ENCODE measurements around the gene KIAA1755.

Gene KIAA1755

GRCh38 chr20:38245753-38246152 lies 14.8 kb downstream of the KIAA1755 start:
- H3K4me1 Mint-ChIP-seq (ENCODE audit: low read depth), result no peaks in the 10 kb centered on the region
- H3K4me3 Mint-ChIP-seq, result no peak overlapping the region
- H3K9me3 Mint-ChIP-seq, result peaks cover 27% of the 10 kb centered on the region
- H3K27ac Mint-ChIP-seq, result no peak overlapping the region
- H3K36me3 Mint-ChIP-seq (ENCODE audit: low read depth), result peaks cover 2% of the 10 kb centered on the region
- H3K27me3 Mint-ChIP-seq (ENCODE audit: low read depth), result no peaks in the 10 kb centered on the region

- no peak overlapping the region for H3K27ac Mint-ChIP-seq
- H3K4me1 Mint-ChIP-seq (ENCODE audit: low read depth), result no peaks in the 10 kb centered on the region
- peaks cover 4% of the 10 kb centered on the region for H3K27me3 Mint-ChIP-seq (ENCODE audit: low read depth)
- peaks cover 2% of the 10 kb centered on the region for H3K36me3 Mint-ChIP-seq (ENCODE audit: low read depth)
- H3K4me3 Mint-ChIP-seq, result no peak overlapping the region
- H3K9me3 Mint-ChIP-seq, result peaks cover 32% of the 10 kb centered on the region
These were observed 16.9 kb downstream of the KIAA1755 start for GRCh38 chr20:38243709-38244020.

- no peaks in the 10 kb centered on the region for H3K4me1 Mint-ChIP-seq (ENCODE audit: low read depth)
- peaks cover 32% of the 10 kb centered on the region for H3K9me3 Mint-ChIP-seq
- no peak overlapping the region for H3K27ac Mint-ChIP-seq
- no peak overlapping the region for H3K4me3 Mint-ChIP-seq
- peaks cover 2% of the 10 kb centered on the region for H3K36me3 Mint-ChIP-seq (ENCODE audit: low read depth)
- peaks cover 4% of the 10 kb centered on the region for H3K27me3 Mint-ChIP-seq (ENCODE audit: low read depth)
These were observed 17.5 kb downstream of the KIAA1755 start for GRCh38 chr20:38242848-38243708.

GRCh38 chr20:38241201-38241600 lies 19.3 kb downstream of the KIAA1755 start:
- Mint-ChIP-seq H3K9me3 (peaks cover 32% of the 10 kb centered on the region), H3K27me3 (ENCODE audit: low read depth) (peaks cover 9% of the 10 kb centered on the region), H3K4me3 (no peak overlapping the region), H3K36me3 (ENCODE audit: low read depth) (peaks cover 2% of the 10 kb centered on the region), H3K27ac (no peak overlapping the region), H3K4me1 (ENCODE audit: low read depth) (no peaks in the 10 kb centered on the region)

GRCh38 chr20:38239441-38239840 lies 21.1 kb downstream of the KIAA1755 start:
- Mint-ChIP-seq H3K27me3 (ENCODE audit: low read depth) (peaks cover 9% of the 10 kb centered on the region), H3K4me3 (no peak overlapping the region), H3K4me1 (ENCODE audit: low read depth) (no peaks in the 10 kb centered on the region), H3K9me3 (peaks cover 29% of the 10 kb centered on the region), H3K27ac (no peak overlapping the region), H3K36me3 (ENCODE audit: low read depth) (peaks cover 2% of the 10 kb centered on the region)

- Mint-ChIP-seq H3K27ac (no peak overlapping the region), H3K27me3 (ENCODE audit: low read depth) (peaks cover 9% of the 10 kb centered on the region), H3K4me1 (ENCODE audit: low read depth) (no peaks in the 10 kb centered on the region), H3K4me3 (no peak overlapping the region), H3K9me3 (peaks cover 23% of the 10 kb centered on the region), H3K36me3 (ENCODE audit: low read depth) (peaks cover 2% of the 10 kb centered on the region)
These were observed 21.7 kb downstream of the KIAA1755 start for GRCh38 chr20:38238829-38239228.

GRCh38 chr20:38237381-38237780 lies 23.2 kb downstream of the KIAA1755 start:
- peaks cover 10% of the 10 kb centered on the region for H3K9me3 Mint-ChIP-seq
- no peaks in the 10 kb centered on the region for H3K36me3 Mint-ChIP-seq (ENCODE audit: low read depth)
- no peaks in the 10 kb centered on the region for H3K4me1 Mint-ChIP-seq (ENCODE audit: low read depth)

GRCh38 chr20:38231531-38232121 lies 28.9 kb downstream of the KIAA1755 start:
- Mint-ChIP-seq H3K27ac (no peak overlapping the region), H3K4me1 (ENCODE audit: low read depth) (peaks cover 4% of the 10 kb centered on the region), H3K4me3 (no peak overlapping the region), H3K9me3 (no peaks in the 10 kb centered on the region), H3K27me3 (ENCODE audit: low read depth) (peaks cover 4% of the 10 kb centered on the region), H3K36me3 (ENCODE audit: low read depth) (no peaks in the 10 kb centered on the region)

More at GRCh38 chr20:38237381-38237780, 23.2 kb downstream of the KIAA1755 start:
- Mint-ChIP-seq H3K4me3 (no peak overlapping the region), H3K27ac (no peak overlapping the region), H3K27me3 (ENCODE audit: low read depth) (peaks cover 9% of the 10 kb centered on the region)

GRCh38 chr20:38230957-38231526 lies 29.5 kb downstream of the KIAA1755 start:
- no peak overlapping the region for H3K4me3 Mint-ChIP-seq
- H3K27me3 Mint-ChIP-seq (ENCODE audit: low read depth), result peaks cover 4% of the 10 kb centered on the region
- H3K9me3 Mint-ChIP-seq, result no peaks in the 10 kb centered on the region
- no peak overlapping the region for H3K27ac Mint-ChIP-seq
- H3K36me3 Mint-ChIP-seq (ENCODE audit: low read depth), result no peaks in the 10 kb centered on the region
- peaks cover 4% of the 10 kb centered on the region for H3K4me1 Mint-ChIP-seq (ENCODE audit: low read depth)

GRCh38 chr20:38230253-38230551 lies 30.3 kb downstream of the KIAA1755 start:
- Mint-ChIP-seq H3K27me3 (ENCODE audit: low read depth) (peaks cover 4% of the 10 kb centered on the region), H3K36me3 (ENCODE audit: low read depth) (no peaks in the 10 kb centered on the region)

GRCh38 chr20:38229376-38230252 lies 30.9 kb downstream of the KIAA1755 start:
- peaks cover 4% of the 10 kb centered on the region for H3K27me3 Mint-ChIP-seq (ENCODE audit: low read depth)

More at GRCh38 chr20:38230253-38230551, 30.3 kb downstream of the KIAA1755 start:
- no peak overlapping the region for H3K27ac Mint-ChIP-seq
- H3K9me3 Mint-ChIP-seq, result no peaks in the 10 kb centered on the region
- no peak overlapping the region for H3K4me3 Mint-ChIP-seq
- H3K4me1 Mint-ChIP-seq (ENCODE audit: low read depth), result peaks cover 4% of the 10 kb centered on the region

GRCh38 chr20:38228436-38228835 lies 32.1 kb downstream of the KIAA1755 start:
- Mint-ChIP-seq H3K4me1 (ENCODE audit: low read depth) (peaks cover 4% of the 10 kb centered on the region), H3K27ac (no peak overlapping the region), H3K4me3 (no peak overlapping the region), H3K27me3 (ENCODE audit: low read depth) (peaks cover 7% of the 10 kb centered on the region), H3K36me3 (ENCODE audit: low read depth) (no peaks in the 10 kb centered on the region), H3K9me3 (no peaks in the 10 kb centered on the region)

More at GRCh38 chr20:38229376-38230252, 30.9 kb downstream of the KIAA1755 start:
- no peaks in the 10 kb centered on the region for H3K9me3 Mint-ChIP-seq
- no peaks in the 10 kb centered on the region for H3K36me3 Mint-ChIP-seq (ENCODE audit: low read depth)
- no peak overlapping the region for H3K4me3 Mint-ChIP-seq
- H3K27ac Mint-ChIP-seq, result no peak overlapping the region
- peaks cover 4% of the 10 kb centered on the region for H3K4me1 Mint-ChIP-seq (ENCODE audit: low read depth)

- H3K9me3 Mint-ChIP-seq, result no peaks in the 10 kb centered on the region
- no peaks in the 10 kb centered on the region for H3K36me3 Mint-ChIP-seq (ENCODE audit: low read depth)
- H3K4me3 Mint-ChIP-seq, result no peak overlapping the region
- no peak overlapping the region for H3K27ac Mint-ChIP-seq
- peaks cover 4% of the 10 kb centered on the region for H3K4me1 Mint-ChIP-seq (ENCODE audit: low read depth)
- peaks cover 7% of the 10 kb centered on the region for H3K27me3 Mint-ChIP-seq (ENCODE audit: low read depth)
These were observed 32.8 kb downstream of the KIAA1755 start for GRCh38 chr20:38227420-38228360.

Measured in T-helper 1 cell treated with Interleukin-12 subunit alpha and Interleukin-12 subunit beta and Interleukin-4 antibody, amounts not matched to agents 30 μg/mL and 1 μg/mL, for 36 hours (primary cell).